NCI-H1930 (cell line): ENCODE data around the gene RGS6.

Experiments
- DNase-seq, 2 experiments: peaks; one replicate each; lab custom pipeline; 2025; lab: John Stamatoyannopoulos, UW

The RGS6 gene

GRCh38 chr14:71947947-71948500 lies 15.8 kb downstream of the RGS6 start:
- no peak for DNase-seq

- DNase-seq, result no peak
Observed at GRCh38 chr14:71952381-71953363, 20.4 kb downstream of the RGS6 start.

GRCh38 chr14:71956920-71957563 lies 24.8 kb downstream of the RGS6 start:
- DNase-seq, result no peak

- DNase-seq, result no peak
Observed at GRCh38 chr14:71959055-71959454, 26.8 kb downstream of the RGS6 start.

GRCh38 chr14:71960494-71961353 lies 28.5 kb downstream of the RGS6 start:
- DNase-seq, result no peak

GRCh38 chr14:71961972-71962371 lies 29.7 kb downstream of the RGS6 start:
- no peak for DNase-seq

- no peak for DNase-seq
Observed at GRCh38 chr14:71964716-71965115, 32.5 kb downstream of the RGS6 start.

- DNase-seq, result no peak
Observed at GRCh38 chr14:71966528-71966927, 34.3 kb downstream of the RGS6 start.

GRCh38 chr14:71967704-71968103 lies 35.5 kb downstream of the RGS6 start:
- no peak for DNase-seq

- DNase-seq, result no peak
Observed at GRCh38 chr14:71970272-71970671, 38.0 kb downstream of the RGS6 start.

GRCh38 chr14:71985538-71986189 lies 53.4 kb downstream of the RGS6 start:
- no peak for DNase-seq

GRCh38 chr14:71988476-71988875 lies 56.2 kb downstream of the RGS6 start:
- DNase-seq, result no peak

GRCh38 chr14:71988939-71989338 lies 56.7 kb downstream of the RGS6 start:
- no peak for DNase-seq

- DNase-seq, result no peak
Observed at GRCh38 chr14:71994416-71994815, 62.2 kb downstream of the RGS6 start.

- DNase-seq, result no peak
Observed at GRCh38 chr14:71995741-71996140, 63.5 kb downstream of the RGS6 start.

- DNase-seq, result no peak
Observed at GRCh38 chr14:71996610-71997009, 64.4 kb downstream of the RGS6 start.

- DNase-seq, result no peak
Observed at GRCh38 chr14:72000907-72001306, 68.7 kb downstream of the RGS6 start.

- no peak for DNase-seq
Observed at GRCh38 chr14:72002731-72003130, 70.5 kb downstream of the RGS6 start.

GRCh38 chr14:72008666-72009065 lies 76.4 kb downstream of the RGS6 start:
- no peak for DNase-seq

GRCh38 chr14:72010474-72010873 lies 78.2 kb downstream of the RGS6 start:
- DNase-seq, result no peak

GRCh38 chr14:72013721-72014345 lies 81.6 kb downstream of the RGS6 start:
- no peak for DNase-seq
